Kidney (tissue), 14 donors: ENCODE measurements around the gene MRPL1. TPM values are rescaled to one million over a fixed set of nuclear protein-coding genes. Genes with fewer than 3 reads are reported as not detected.
"Not testable (repeated sequence)": the region's sequence is repeated elsewhere in the genome, so short reads cannot be mapped to it uniquely, and the experiment has no call there.

ENCODE experiments used
- DNase-seq, 5 donors: peaks; one replicate each; pipeline ENCODE4 v3.0.0-alpha.2; 2013 to 2020
- FAIRE-seq: peaks from 2 replicates; lab custom pipeline; 2012; peaks lifted over from hg19 to GRCh38; lab: Jason Lieb, UNC
- H3K27ac ChIP-seq, 2 donors: one replicate each; pipeline ENCODE4 v1.7.0; 2013; ENCODE audit warnings: low read depth in 2 of 2, low read length in 2 of 2, inconsistent platforms in 1 of 2
- H3K27me3 ChIP-seq: one replicate; pipeline ENCODE4 v1.7.1; 2013; ENCODE audit warnings: low read length, inconsistent platforms; ENCODE audit not compliant: control insufficient read depth, insufficient read depth
- H3K36me3 ChIP-seq, 3 donors: one replicate each; pipeline versions ENCODE4 v1.7.0 to v1.7.1; 2013; ENCODE audit warnings: low read length in 3 of 3, control low read depth in 1 of 3, inconsistent platforms in 1 of 3; ENCODE audit not compliant: insufficient read depth in 3 of 3, control insufficient read depth in 2 of 3
- H3K4me1 ChIP-seq, 3 donors: one replicate each; pipeline versions ENCODE4 v1.7.0 to v1.7.1; 2013; ENCODE audit warnings: low read length in 3 of 3, inconsistent platforms in 1 of 3, low read depth in 1 of 3; ENCODE audit not compliant: control insufficient read depth in 2 of 3, insufficient read depth in 2 of 3
- H3K4me3 ChIP-seq, 3 donors: one replicate each; pipeline versions ENCODE4 v1.7.0 to v1.8.1; 2013; ENCODE audit warnings: low read length in 3 of 3, control low read depth in 1 of 3, inconsistent platforms in 1 of 3
- H3K9ac ChIP-seq, 3 donors: one replicate each; pipeline versions ENCODE4 v1.7.0 to v1.7.1; 2013; ENCODE audit warnings: low read length in 3 of 3, control low read depth in 1 of 3, inconsistent platforms in 1 of 3
- H3K9me3 ChIP-seq, 3 donors: one replicate each; pipeline versions ENCODE4 v1.7.0 to v1.7.1; 2013; ENCODE audit warnings: low read length in 3 of 3, control low read depth in 1 of 3, inconsistent platforms in 1 of 3; ENCODE audit not compliant: control insufficient read depth in 2 of 3, insufficient read depth in 1 of 3
- CTCF ChIP-seq: IDR thresholded peaks from 3 replicates; pipeline ENCODE4 v1.5.1; 2012; ENCODE audit warnings: mild to moderate bottlenecking, moderate library complexity, borderline replicate concordance; ENCODE audit not compliant: insufficient read depth; ENCODE audit errors: extremely low read depth
- intact Hi-C: fragments of 100-400 bp; cut with DNase I; formaldehyde crosslinking; loops from one replicate; pipeline ENCODE4 v1.11.1; 2022
- polyA plus RNA-seq: library from polyadenylated mRNA; stranded (reverse); fragments of 350-450 nt; fragmentation: Illumina TruSeq; extraction: RNeasy Lipid Tissue Mini Kit (QIAGEN cat#74804); gene quantifications from one replicate; pipeline ENCODE4 v1.2.3, GENCODE V29; 2014; ENCODE audit warnings: low read depth, low replicate concordance; ENCODE audit not compliant: insufficient read depth
- total RNA-seq: library from RNA; stranded (reverse); fragmentation: NEBNext Ultra II Directional; extraction: Animal tissue kit (Norgen Biotek cat#: 25700); gene quantifications from one replicate; pipeline ENCODE4 v1.2.1, GENCODE V29; 2021
- donor health status: control.
- donor health status: control.
- donor health status: control.
- donor health status: control.
- donor health status: control.
- donor health status: DM: yes; HTN: yes; CAD: no.
- donor health status: Normal renal cell carcinoma (clear cell type).

Gene MRPL1
- total and polyA plus RNA-seq, 2 donors from 2014 or later, result 29.8 to 61.0 TPM

GRCh38 chr4:77930876-77931275, 68.2 kb downstream of the MRPL1 start:
- no peak for FAIRE-seq
- peaks cover 0 to 3% (median 0%) of the 10 kb centered on the region in 3 donors for H3K36me3 ChIP-seq
- no peak for TF ChIP-seq CTCF
- no peaks in the 10 kb centered on the region for H3K27me3 ChIP-seq
- no peak overlapping the region for H3K4me3 ChIP-seq
- H3K9ac ChIP-seq, result no peak overlapping the region
- DNase-seq, result no peak
- no peak overlapping the region for H3K27ac ChIP-seq
- intact Hi-C loops, result no loop called here
- H3K4me1 ChIP-seq, result no peaks in the 10 kb centered on the region
- no peaks in the 10 kb centered on the region for H3K9me3 ChIP-seq

- Histone ChIP-seq H3K36me3 (peaks cover 0 to 3% (median 0%) of the 10 kb centered on the region in 3 donors), H3K9me3 (no peaks in the 10 kb centered on the region), H3K9ac (no peak overlapping the region), H3K27ac (no peak overlapping the region), H3K4me1 (no peaks in the 10 kb centered on the region), H3K4me3 (no peak overlapping the region), H3K27me3 (no peaks in the 10 kb centered on the region)
- no peak for TF ChIP-seq CTCF
- FAIRE-seq, result no peak
- DNase-seq, result no peak
- intact Hi-C loops, result no loop called here
Measured at GRCh38 chr4:77931452-77932135, 69.0 kb downstream of the MRPL1 start.

- Histone ChIP-seq H3K9ac (no peak overlapping the region), H3K27me3 (no peaks in the 10 kb centered on the region), H3K4me1 (no peaks in the 10 kb centered on the region), H3K4me3 (no peak overlapping the region), H3K36me3 (no peaks in the 10 kb centered on the region), H3K27ac (no peak overlapping the region), H3K9me3 (no peaks in the 10 kb centered on the region)
- DNase-seq, result no peak
- no peak for FAIRE-seq
- TF ChIP-seq CTCF, result no peak
- intact Hi-C loops, result no loop called here
Measured at GRCh38 chr4:77938560-77938959, 75.9 kb downstream of the MRPL1 start.

GRCh38 chr4:77945929-77946328, 83.3 kb downstream of the MRPL1 start:
- H3K9ac ChIP-seq, intact Hi-C loops, H3K4me3 ChIP-seq, H3K27ac ChIP-seq, H3K36me3 ChIP-seq, H3K4me1 ChIP-seq, FAIRE-seq, H3K27me3 ChIP-seq, DNase-seq, H3K9me3 ChIP-seq: not testable (repeated sequence)
